NCI-H446 treated with DMSO at 0.1 percent for 48 hours (cell line): Measurements from ENCODE around the gene IFNA8.
"Not testable (repeated sequence)": the region's sequence is repeated elsewhere in the genome, so short reads cannot be mapped to it uniquely, and the experiment has no call there.

Experiments used
- DNase-seq: peaks from one replicate; lab custom pipeline; 2025; lab: John Stamatoyannopoulos, UW

Gene IFNA8

DNA sequence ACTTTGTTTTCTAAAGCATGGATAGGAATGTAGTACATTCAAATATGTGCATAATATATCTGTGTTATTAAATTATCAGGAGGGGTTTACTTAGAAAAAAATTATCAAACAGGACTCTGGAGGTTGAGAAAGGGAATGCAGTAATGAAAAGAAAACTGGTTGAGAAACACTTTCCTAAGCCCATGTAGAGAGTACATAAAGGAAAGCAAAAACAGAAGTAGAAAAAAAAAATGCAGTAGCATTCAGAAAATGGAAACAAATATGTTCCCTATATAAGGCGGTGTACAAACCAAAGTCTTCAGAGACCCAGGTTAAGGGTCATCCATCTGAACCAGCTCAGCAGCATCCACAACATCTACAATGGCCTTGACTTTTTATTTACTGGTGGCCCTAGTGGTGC, at the start of gene IFNA8:
TSS of gene IFNA8 (plus strand) at position 301 of the 400 bp plus-strand sequence. CDS start at position 361, 60 bp downstream.
- no peak for DNase-seq

DNA sequence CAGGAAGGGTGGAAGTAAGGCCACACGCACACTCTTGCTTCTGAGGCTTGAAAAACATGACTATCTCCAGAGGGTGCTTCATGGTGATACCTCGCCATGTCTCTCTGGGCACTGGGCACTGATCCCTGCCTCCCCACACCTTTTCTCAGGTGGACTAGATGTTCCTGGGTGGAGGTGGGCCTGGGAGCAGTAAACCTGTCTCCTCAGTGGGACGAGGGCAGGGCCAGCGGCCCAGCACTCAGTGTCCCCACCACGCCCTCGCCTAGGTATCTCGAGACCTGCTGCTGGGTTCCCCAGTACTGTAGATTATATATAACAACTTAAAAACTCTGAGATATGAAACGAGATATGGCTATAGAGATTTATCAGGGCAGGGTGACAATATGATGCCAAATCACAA, 46.6 kb upstream of the IFNA8 start:
- DNase-seq = no peak

DNA sequence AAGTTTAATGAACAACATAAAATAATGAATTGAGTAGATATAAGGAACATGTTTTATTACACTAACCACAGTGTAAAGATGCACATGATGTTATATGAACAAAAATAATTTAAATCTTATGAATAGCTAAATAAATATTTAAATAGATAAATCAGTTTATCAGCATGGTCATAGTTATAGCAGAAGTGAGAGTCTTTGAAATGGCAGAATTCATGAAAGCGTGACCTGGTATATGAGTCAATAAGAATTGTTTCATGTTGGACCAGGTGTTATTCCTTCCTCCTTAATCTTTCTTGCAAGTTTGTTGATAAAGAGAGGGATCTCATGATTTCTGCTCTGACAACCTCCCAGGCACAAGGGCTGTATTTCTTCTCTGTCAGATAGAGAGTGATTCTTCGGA, 41.7 kb upstream of the IFNA8 start:
- not testable (repeated sequence) for DNase-seq

DNA sequence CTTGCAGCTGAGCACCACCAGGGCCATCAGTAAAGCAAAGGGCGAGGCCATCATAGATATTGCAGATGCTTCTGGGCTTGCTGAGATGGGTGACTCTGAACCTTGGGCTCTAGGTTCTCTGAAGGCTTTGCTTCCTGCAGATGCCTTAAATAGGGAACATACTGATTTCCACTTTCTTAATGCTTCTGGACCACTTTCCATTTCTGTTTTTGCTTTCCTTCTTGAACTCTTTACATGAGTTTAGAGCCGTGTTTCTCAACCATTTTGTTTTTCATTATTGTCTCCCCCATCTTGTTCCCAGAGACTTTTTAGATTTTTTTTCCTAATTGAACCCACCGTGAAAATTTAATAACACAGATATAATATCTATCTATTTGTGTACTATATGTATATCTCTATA, 41.0 kb upstream of the IFNA8 start, which contains the start of gene IFNA13:
TSS of gene IFNA13 (minus strand) at position 101 of the 400 bp plus-strand sequence. CDS start at position 54, 47 bp downstream.
- no peak for DNase-seq

DNA sequence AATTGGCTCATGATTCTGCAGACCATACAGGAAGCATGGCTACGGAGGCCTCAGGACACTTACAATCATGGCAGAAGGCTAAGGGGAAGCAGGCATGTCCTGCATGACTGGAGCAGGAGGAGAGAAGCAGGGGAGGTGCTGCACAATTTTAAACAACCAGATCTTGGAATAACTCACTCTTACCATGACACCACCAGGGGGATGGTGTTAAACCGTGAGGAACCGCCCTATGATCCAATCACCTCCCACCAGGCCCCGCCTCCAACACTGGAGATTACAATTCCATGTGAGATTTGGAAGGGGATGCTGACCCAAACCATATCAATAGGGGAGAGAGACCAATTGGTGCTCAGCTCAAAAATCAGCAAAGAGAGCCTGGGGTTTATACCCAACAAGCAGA, 37.5 kb upstream of the IFNA8 start:
- not testable (repeated sequence) for DNase-seq

DNA sequence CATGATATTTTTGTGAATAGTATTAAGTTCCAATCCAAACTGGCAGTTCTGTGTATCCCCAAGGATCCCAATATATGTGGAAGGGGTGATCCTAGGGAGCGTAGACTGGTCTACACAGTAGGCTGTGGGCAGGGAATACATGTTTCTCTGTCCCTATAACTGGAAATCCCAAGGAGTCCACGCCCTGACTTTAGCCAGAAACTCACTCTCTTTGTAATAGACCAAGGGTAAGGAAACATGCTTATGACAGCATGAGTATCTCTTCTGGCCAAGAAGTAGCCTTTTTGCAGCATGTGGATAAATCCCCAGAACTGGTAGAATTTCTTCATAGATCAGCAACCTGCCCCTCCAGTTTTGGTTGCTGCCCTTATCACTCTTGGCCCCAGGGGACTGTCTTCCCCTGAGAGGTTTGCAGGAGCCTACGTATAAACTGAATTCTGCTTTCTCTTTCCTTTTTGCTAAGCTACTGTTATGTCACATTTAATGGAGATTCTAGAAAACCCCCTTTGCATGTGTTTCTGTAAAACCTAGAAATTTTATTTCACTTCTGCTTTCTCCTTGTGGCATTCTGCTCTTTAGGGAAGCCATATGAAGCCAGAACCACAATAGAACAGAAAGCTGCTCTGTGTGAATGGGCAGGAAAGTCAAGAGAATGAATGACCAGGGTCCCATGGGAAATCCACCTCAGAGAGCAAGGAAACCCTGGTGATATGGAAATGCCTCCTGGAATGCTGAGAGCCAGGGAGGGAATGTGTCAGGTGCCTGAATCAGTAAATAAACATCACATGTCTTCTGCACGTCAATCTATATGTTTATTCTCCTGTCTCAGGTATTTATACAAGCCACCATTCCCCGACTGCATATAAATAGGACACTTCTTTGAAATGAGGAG, 27.2 kb upstream of the IFNA8 start:
- DNase-seq = no peak

DNA sequence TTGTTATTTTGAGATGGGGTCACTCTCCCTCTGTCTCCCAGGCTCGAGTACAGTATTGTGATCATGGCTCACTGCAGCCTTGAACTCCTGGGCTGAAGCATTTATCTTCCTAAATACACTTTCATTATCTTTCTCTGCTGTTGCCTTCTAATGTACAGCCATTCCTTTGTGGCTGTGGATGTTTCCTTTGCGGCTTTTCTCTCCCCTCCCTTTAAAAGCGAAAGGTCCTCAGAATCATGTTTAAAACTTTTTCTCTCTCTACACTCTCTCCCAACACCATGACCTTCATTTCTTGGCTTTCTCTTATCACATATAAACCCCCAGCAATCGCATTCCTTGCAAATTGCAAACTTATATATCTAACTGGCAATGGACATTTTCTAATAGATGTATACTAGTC, 25.3 kb upstream of the IFNA8 start:
- DNase-seq = no peak

DNA sequence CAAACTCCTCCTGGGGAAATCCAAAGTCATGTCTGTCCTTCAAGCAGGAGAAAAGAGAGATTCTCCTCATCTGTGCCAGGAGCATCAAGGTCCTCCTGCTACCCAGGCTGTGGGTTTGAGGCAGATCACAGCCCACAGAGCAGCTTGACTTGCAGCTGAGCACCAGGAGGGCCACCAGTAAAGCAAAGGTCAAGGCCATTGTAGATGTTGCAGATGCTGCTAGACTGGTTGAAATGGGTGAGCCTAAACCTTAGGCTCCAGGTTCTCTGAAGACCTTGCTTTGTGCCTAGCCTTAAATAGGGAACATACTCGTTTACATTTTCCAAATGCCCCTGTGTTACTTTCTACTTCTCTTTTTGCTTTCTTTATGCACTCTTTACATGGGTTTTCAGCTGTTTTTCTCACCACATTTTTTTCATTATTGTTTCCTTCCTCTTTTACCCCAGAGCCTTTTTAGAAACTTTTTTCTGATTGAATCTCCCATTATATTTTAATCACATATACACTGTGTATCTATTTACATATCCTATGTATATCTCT, 23.7 kb upstream of the IFNA8 start, which contains the start of gene IFNA2:
TSS of gene IFNA2 (minus strand) at position 268 of the 540 bp plus-strand sequence. CDS start at position 199, 69 bp downstream.
- no peak for DNase-seq

DNA sequence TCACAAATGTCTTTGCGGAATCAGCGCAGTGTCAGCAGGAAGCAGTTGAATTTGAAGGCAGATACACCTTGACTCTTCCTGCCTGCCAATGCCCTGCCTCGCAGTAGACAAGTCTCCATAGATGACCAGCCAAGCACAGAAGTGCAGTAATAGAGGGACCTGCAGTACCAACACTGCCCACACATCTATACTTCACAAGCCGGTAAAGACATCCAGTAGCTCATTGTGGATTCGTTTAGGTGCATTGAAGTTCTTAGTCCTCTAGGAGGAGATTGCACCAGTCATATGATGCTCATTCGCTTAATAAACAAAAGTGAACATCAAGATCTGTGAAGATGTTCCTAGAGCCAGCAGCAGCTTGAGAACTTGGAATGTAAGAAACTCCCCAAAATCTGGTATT, 16.6 kb upstream of the IFNA8 start:
- DNase-seq = no peak

DNA sequence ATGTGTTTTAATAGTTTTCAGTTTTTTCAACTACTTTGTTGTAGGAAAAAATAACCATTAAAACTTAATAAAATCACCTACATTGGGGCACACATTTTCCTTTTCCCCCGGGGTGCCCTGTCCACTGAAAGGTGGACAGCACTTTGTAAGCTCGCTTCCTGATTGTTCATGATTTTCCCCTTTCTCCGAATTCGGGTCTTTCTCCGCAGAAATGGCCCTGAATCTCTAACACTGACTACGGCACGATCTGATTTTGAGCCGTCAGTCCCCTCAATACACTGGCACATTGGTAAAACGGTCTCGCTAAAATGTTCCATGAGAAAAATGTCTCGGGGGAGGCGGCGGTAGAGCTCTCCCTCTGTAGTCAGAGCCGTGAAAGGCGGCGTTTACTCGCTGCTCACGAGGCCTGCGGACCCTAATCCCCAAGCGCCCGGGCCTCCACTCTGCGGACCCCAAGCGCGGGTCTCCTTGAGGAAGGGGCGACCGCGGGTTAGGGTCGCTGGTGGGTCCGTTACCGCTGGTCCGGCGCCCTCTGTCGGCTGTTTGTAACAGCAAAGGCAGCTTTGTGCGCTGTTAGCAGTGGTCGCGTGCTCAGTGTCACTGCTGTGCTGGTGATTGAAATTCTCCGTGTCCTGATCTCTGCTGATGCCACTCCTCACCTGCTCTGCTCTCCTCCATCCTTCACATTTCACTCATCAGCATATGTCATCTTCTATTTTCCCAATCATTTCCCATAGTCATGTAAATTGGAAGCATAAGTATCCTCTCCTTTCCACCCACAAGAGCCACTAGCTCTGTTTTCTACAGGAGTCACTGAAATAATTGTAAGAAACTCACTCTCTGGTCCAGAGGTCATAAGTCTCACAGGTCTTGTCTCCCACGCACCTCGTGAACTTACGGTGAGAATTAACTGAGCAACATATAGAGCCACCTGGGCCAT, 12.9 kb upstream of the IFNA8 start:
- no peak for DNase-seq

DNA sequence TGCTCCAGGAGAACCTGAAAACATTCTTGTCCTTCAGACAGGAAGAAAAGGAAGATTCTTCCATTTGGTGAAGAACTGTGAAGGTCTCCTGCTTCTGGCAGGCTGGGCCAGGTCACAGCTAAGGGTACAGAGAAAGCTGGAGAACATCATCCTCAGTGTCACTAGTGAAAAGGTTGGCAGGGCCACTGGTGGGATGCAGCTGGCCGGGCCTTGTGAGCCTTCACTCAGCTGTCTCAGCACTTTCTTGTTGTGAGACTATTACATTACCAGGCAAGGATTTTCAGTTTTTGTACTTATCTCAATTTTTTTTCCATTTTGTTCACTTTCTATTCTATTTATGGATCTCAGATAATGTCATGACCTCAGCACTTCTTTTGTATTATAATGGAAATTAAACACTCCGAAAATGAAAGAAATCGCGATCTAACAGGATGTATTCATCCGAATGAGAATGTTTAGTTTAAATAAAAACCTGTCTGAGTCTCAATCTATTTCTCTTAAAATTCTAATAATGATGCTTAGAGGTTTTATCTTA, 9.9 kb upstream of the IFNA8 start:
- no peak for DNase-seq

DNA sequence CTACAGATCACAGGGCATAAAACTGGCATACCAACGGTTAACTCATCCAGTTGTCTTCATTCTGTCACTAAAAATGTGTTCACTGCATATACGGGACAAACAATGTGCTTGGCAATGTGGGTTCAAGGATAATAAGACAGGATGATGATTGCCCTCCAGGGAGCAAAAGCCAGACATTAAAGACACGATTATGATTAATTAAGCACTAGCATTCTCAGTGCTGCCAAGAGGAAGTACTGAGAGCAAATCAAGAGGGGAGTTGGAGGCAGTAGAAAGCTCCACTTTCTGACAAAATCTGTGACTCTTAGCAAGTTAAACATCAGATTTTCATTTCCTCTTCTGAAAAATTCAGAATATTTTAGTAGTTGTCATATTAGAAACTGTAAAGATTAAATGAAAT, 9.0 kb upstream of the IFNA8 start:
- DNase-seq = no peak

DNA sequence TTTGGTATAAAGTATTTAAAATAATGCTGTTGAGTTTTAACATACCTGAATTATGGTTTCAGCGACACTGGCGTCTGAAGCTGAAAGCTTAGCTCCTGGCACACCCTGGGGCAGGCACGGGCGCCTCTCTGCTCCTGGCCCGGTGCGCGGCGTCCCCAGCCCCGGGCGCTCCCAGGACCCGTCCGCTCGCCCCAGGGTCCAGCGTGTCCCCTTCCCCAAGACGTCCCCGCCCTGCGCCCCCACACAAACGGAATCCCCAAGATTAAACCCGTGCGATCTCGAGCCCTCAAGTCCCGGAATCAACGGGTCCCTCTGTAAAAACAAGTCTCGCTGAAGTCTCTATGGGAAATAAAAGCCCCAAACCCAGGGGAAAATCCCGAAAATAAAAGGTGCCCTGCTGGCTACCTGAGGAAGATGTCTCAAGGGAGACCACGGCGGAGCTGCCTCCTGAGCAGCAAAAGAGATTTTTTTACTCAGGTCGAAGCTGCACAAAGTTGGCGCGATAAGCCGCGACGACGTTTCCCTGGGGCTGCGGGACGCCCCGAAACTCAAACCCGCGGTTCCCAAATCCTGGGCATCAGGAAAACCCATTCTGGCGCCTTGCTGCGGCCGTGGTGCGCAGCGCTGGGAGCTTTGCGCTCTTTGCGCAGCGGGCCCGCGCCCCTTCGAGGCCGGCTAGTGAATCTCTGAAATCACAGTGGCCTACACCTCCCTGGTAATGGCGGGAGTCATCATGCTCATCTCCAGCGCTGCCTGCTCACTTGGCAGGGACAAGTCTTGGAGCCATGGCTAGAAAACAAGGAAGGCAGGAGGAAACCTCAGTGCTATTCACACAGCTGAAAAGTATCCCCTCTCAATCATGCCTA, 6.3 kb upstream of the IFNA8 start:
- no peak for DNase-seq

DNA sequence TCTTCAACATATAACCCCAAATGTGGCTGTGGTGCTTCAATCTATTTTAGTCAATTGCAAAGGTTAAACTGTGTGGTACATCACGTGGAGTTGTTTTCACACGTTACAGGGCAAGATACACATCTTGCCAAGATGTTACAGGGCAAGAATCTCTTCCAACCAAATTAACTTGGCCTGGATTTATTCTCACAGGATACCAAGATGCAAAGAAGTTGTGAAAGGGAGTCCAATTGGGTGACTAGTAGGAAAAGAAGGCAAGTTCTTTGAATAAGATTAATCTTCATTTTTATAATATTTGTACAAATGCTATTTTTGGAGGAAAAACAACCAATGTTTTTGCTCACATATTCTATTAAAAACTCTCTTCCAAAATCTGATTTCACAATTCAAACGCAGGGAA, 4.8 kb upstream of the IFNA8 start:
- no peak for DNase-seq

DNA sequence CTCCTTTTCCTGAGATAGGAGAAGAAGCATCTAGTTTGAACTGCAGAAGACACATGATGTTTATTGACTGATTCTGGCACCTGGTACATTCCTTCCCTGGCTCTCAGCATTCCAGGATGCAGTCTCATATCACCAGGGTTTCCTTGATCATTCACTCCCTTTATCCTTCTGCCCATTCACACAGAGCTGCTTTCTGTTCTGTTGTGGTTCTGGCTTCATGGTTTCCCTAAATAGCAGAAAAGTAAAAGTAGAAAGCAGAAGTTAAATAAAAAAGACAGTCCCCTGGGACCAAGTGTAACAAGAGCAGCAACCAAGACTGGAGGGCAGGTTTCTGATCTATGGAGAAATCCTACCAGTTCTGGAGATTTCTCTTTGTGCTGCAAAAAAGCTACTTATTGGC, 3.2 kb downstream of the IFNA8 start:
- DNase-seq = no peak

DNA sequence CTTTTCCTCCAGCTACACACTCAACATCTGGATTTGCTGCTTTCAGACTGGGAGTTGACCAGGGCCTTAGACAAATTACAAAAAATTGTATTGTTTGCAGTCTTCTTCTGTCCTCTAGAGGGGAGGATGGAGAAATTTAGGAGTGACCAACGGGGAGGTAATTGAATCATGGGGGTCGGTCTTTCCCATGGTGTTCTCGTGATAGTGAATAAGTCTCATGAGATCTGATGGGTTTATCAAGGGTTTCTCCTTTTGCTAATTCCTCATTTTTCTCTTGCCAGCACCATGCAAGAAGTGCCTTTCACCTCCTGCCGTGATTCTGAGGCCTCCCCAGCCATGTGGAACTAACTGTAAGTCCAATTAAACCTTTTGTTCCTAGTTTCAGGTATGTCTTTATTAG, 4.2 kb downstream of the IFNA8 start:
- DNase-seq = no peak

DNA sequence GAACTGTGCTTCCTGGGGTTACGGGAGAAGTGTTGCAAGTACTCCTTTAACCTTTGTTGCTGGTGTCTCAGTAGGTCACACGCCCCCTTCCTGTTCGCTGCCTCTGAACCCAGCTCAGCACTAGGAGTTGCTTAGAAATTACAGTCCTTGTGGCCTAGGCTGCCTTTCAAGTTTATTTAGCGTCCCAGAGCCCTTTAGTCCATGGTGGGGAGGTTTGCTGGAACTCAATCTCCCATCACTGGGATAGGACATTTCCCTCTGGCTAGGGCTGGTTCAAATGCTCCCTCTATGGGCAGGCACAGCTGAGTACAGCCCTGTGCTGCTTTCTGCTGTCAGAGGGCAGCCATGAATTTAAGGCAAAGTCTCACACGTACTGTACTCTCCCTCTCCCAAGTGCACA, 4.7 kb downstream of the IFNA8 start:
- DNase-seq = no peak

DNA sequence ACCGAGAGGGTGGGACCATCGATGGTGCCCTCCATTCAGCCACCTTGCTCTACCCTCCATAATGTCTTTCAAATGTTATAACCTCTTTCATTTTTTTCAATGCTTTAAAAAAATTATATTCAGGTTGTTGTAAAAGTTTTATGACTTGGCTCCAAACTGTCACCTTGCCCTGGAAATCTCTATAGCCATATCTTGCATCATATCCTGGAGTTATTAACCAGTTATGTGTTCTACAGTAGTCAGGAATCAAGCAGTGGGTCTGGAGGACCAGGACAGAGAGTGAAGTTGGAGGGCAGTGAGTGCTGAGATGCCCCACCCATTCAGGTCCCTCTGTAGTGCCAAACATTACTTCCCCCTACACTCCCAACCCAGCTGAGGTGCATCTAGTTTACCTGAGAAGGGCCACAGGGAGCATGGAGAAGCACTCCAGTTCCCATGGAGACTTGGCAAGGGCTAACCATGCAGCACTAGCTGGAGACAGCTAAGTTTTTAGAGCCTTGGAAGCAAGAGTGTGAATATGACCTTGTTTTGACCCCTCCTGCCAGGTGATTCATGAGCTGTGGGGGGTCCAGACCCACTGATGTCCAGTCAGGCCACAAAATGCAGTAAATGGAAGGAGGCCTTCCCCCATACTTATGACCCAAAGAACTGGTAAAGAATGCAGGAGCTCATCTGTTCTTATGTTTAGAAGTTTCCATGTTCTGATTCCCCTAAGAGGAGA, 5.5 kb downstream of the IFNA8 start:
- DNase-seq = no peak

DNA sequence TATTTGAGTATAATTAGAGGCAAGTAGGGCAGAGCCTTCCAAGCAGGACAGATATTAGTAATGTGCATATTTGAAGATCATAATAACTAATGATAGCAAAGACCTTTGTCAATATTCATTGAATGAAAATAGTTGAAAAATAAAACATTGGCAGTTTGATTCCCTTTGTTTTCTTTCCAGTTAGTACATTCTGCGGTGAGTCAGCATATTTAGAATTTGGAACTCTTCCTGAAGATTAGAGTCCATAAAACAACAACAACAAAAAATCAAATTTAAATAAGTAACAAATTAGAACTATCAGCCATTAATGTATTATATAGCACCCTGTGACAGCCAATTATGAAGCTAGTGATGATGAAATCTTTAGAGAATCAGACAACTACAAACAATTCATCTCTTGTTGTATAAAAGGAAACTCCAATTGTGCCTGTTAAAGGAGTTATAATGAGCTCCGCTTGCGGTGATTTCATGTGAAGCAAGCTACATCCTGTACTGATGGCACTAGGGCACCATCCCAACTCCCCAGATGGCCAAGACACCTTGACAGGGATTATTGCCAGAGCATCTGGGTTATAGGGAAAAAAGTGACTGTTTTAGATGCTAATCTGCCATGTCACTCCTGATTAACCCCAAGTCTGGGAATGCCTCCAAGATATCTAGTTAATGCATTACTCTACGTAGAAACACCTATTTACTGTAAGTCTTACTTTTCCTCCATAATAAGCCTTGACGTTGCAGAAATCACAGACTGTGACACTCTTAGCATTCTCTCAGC, 6.8 kb downstream of the IFNA8 start:
- DNase-seq = no peak

DNA sequence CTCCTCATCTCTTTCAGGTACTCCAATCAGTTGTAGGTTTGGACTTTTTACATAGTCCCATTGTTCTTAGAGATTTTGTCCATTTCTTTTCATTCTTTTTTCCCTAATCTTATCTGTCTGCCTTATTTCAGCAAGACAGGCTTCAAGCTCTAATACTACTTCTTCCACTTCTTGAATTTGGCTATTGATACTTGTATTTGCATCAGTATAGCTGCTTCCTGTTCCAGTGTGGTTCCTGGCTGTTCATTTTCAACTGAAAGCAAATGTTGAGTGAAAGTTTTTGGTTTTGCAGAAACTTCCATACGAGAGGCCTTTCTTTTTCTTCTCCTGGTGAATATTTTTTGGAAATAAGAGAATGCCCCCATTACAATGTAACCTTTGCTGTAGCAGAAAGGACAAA, 19.3 kb downstream of the IFNA8 start:
- no peak for DNase-seq
